K562 (cell line): ENCODE results near the gene SUMO3. TPM values are rescaled to one million over a fixed set of nuclear protein-coding genes. Genes with fewer than 3 reads are reported as not detected.
A peak's percentile ranks its signal among the peaks of the same experiment; 100 is the strongest.

Source experiments
- ATAC-seq: fragments of 200-7000 bp; cut with Tn5 transposase; 3 replicates; pipeline ENCODE4 v1.9.1; 2020; ENCODE audit warnings: moderate library complexity
- BruUV-seq: library from RNA; stranded (reverse); fragments of 400-500 nt; replicated peaks from 2 replicates; lab custom pipeline; 2021; lab: Mats Ljungman, UMichigan
- CTCF ChIA-PET: fragments of 300-600 bp; formaldehyde crosslinking; extraction: SDS; loops from one replicate; lab custom pipeline; 2021; ENCODE audit warnings: low intra/inter-chr PET ratio; lab: Yijun Ruan, JAX
- POLR2A ChIA-PET: fragments of 300-600, 350-650 bp; sonication (Branson Sonifier 250); formaldehyde crosslinking; extraction: SDS; loops from one replicate; lab custom pipeline; 2021; ENCODE audit warnings: antibody characterized with exemption, inconsistent platforms; lab: Yijun Ruan, JAX
- DNase-seq, 4 experiments: peaks; one replicate each; pipeline versions ENCODE4 v3.0.0 to v3.0.0-alpha.2; 2011 to 2018; ENCODE audit warnings: low spot score in 3 of 4, mixed read lengths in 3 of 4; ENCODE audit errors: extremely low read depth in 1 of 4
- FAIRE-seq: peaks from 2 replicates; lab custom pipeline; 2011; peaks lifted over from hg19 to GRCh38; lab: Jason Lieb, UNC
- H2AFZ ChIP-seq: 2 replicates; pipeline ENCODE4 v1.6.0; 2011; ENCODE audit warnings: low read depth, low read length, control low read depth, inconsistent platforms
- H3K27ac ChIP-seq: fragments of 200-600 bp; 3 replicates; pipeline ENCODE4 v1.8.0; 2011; ENCODE audit warnings: low read depth, mild to moderate bottlenecking, control low read depth, inconsistent platforms, low read length, moderate library complexity, mixed read lengths; ENCODE audit errors: extremely low read depth
- H3K27me3 ChIP-seq, 2 experiments: fragments of 300-600 bp in 1 of 2; 2 replicates in 1 of 2; 3 replicates in 1 of 2; pipeline versions ENCODE4 v1.6.0 to v1.8.0; 2011; ENCODE audit warnings: inconsistent platforms in 2 of 2, low read length in 2 of 2, mild to moderate bottlenecking in 1 of 2, mixed read lengths in 1 of 2, moderate library complexity in 1 of 2; ENCODE audit not compliant: control insufficient read depth in 2 of 2, insufficient read depth in 2 of 2
- H3K36me3 ChIP-seq: fragments of 300-600 bp; 3 replicates; pipeline ENCODE4 v1.8.0; 2011; ENCODE audit warnings: mild to moderate bottlenecking, low read length, inconsistent platforms; ENCODE audit not compliant: control insufficient read depth, insufficient read depth
- H3K4me1 ChIP-seq, 2 experiments: fragments of 200-600 bp in 1 of 2; replicated peaks in 1 of 2; 2 replicates in 1 of 2; 3 replicates in 1 of 2; pipeline versions ENCODE4 v1.5.1 to v1.8.0; 2011; ENCODE audit warnings: inconsistent platforms in 2 of 2, low read length in 2 of 2, mild to moderate bottlenecking in 1 of 2, mixed read lengths in 1 of 2, moderate library complexity in 1 of 2; ENCODE audit not compliant: control insufficient read depth in 2 of 2, insufficient read depth in 2 of 2
- H3K4me2 ChIP-seq: 2 replicates; pipeline ENCODE4 v1.6.1; 2011; ENCODE audit warnings: low read length, control low read depth, inconsistent platforms, mixed read lengths; ENCODE audit not compliant: insufficient read depth
- H3K4me3 ChIP-seq: fragments of 200-600 bp; sonication (generic), shearing (Covaris generic); 2 replicates; pipeline ENCODE4 v1.5.1; 2016; ENCODE audit warnings: control low read depth, inconsistent platforms
- H3K79me2 ChIP-seq: fragments of 200-600 bp; 3 replicates; pipeline ENCODE4 v1.8.0; 2011; ENCODE audit warnings: low read length, inconsistent platforms; ENCODE audit not compliant: control insufficient read depth, insufficient read depth
- H3K9ac ChIP-seq, 2 experiments: 2 replicates each; pipeline versions ENCODE4 v1.6.0 to v1.6.1; 2011; ENCODE audit warnings: low read depth in 2 of 2, low read length in 2 of 2, control low read depth in 1 of 2, inconsistent platforms in 1 of 2, mild to moderate bottlenecking in 1 of 2, mixed read lengths in 1 of 2; ENCODE audit not compliant: insufficient read depth in 1 of 2
- H3K9me1 ChIP-seq: one replicate; pipeline ENCODE4 v1.6.0; 2011; ENCODE audit warnings: inconsistent platforms, mild to moderate bottlenecking, low read length, moderate library complexity; ENCODE audit not compliant: control insufficient read depth, insufficient read depth
- H3K9me3 ChIP-seq: replicated peaks from 2 replicates; pipeline ENCODE4 v1.5.1; 2011; ENCODE audit warnings: low read depth, low read length, inconsistent platforms; ENCODE audit not compliant: control insufficient read depth, insufficient read depth
- H4K20me1 ChIP-seq: replicated peaks from 2 replicates; pipeline ENCODE4 v1.6.1; 2011; ENCODE audit warnings: low read length, inconsistent platforms, mixed read lengths; ENCODE audit not compliant: control insufficient read depth, insufficient read depth
- PCBP2 ChIP-seq: fragments of 200-400 bp; formaldehyde crosslinking; IDR thresholded peaks from 2 replicates; pipeline ENCODE4 v1.6.1; 2018; ENCODE audit warnings: low read length, low read depth, mild to moderate bottlenecking, moderate library complexity; ENCODE audit not compliant: poor library complexity, severe bottlenecking
- POLR2G ChIP-seq: fragments of 200-400 bp; formaldehyde crosslinking; IDR thresholded peaks from 2 replicates; pipeline ENCODE4 v1.6.1; 2017; ENCODE audit warnings: low read depth, mild to moderate bottlenecking, antibody characterized with exemption, low read length, moderate library complexity
- RBFOX2 ChIP-seq: fragments of 200-400 bp; formaldehyde crosslinking; IDR thresholded peaks from 2 replicates; pipeline ENCODE4 v1.6.1; 2017; ENCODE audit warnings: low read depth, mild to moderate bottlenecking, low read length, moderate library complexity
- SNRNP70 ChIP-seq: fragments of 200-400 bp; formaldehyde crosslinking; optimal IDR thresholded peaks from 2 replicates; pipeline ENCODE3; 2017; ENCODE audit warnings: low read depth, low read length
- ZNF174 ChIP-seq: fragments of 250-450 bp; sonication (Bioruptor Pico); IDR thresholded peaks from 2 replicates; pipeline ENCODE4 v1.4.0; 2020; ENCODE audit warnings: mild to moderate bottlenecking
- ZNF224 ChIP-seq: sonication (generic); formaldehyde crosslinking; IDR thresholded peaks from 2 replicates; pipeline ENCODE4 v1.8.0; 2022; ENCODE audit warnings: mild to moderate bottlenecking, missing genetic modification reagents
- WGBS: fragments of 100-300 bp; shearing (Covaris generic); methylation state at CpG from one replicate; pipeline ENCODE4 v1.1.6; 2016; ENCODE audit warnings: low coverage, mixed read lengths; ENCODE audit not compliant: insufficient coverage; ENCODE audit errors: missing lambda C conversion rate; 5-methylcytosine and 5-hydroxymethylcytosine counted together
- in situ Hi-C: fragments of 300-500 bp; cut with MboI; formaldehyde crosslinking; loops from 4 replicates; pipeline ENCODE4 v1.15.0; 2018; ENCODE audit warnings: inconsistent platforms, mixed read lengths
- intact Hi-C: fragments of 100-400 bp; cut with micrococcal nuclease; formaldehyde crosslinking; loops from 2 replicates; pipeline ENCODE4 v1.14.2; 2022
- polyA plus RNA-seq, 8 experiments: library from polyadenylated mRNA; depleted of rRNA in 4 of 8; stranded (reverse) in 5 of 8; unstranded in 3 of 8; fragments of >200 nt; fragmentation: Nextera tagmentation in 2 of 8; fragmentation: Illumina TruSeq in 1 of 8; extraction: Ambion mirVana in 2 of 8; extraction: Trizol in 1 of 8; gene quantifications; 2 replicates each; pipeline versions ENCODE4 v1.2.1 to v1.2.3, GENCODE V29; 2011 to 2014; ENCODE audit warnings: inconsistent platforms in 1 of 8, missing spikeins in 1 of 8
- total RNA-seq, 7 experiments: library from RNA; depleted of rRNA in 6 of 7; stranded (reverse); fragments of >200 nt in 6 of 7; fragmentation: Illumina TruSeq in 2 of 7; extraction: Trizol in 2 of 7; gene quantifications; 2 replicates each; pipeline versions ENCODE4 v1.2.1 to v1.2.3, GENCODE V29; 2011 to 2021; ENCODE audit warnings: low replicate concordance in 1 of 7
- TF ChIP-seq, protein P1 (sequence below): fragments of 450-650 bp; formaldehyde crosslinking; IDR thresholded peaks from 2 replicates; pipeline ENCODE4 v1.4.0; 2022; ENCODE audit warnings: missing genetic modification characterization

Gene SUMO3
- total and polyA plus RNA-seq, 9 of the 15 experiments (the other 6 are each of a cell fraction or from before 2014, with no cell fraction given), result 13.9 to 143 (median 113) TPM

DNA sequence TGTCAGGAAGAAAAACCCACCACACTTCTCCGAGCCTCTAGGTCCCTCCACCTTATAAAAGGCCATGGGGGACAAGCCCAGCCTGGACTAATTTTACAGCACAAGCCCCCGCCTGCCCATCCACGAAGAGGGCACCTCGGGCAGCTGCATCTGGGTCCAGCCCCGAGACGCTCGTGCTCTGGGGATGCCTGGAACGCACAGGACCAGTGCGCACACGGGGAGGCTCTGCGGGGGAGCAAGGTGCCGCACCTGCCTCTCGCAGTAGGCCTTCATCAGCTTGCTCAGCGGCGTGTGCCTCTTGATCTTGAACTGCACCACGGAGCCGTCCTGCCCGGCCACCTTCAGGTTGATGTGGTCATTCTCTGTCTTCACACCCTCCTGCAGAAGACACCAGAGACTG lies 4.1 kb downstream of the SUMO3 start:
- intact Hi-C loops (no loop called here), in situ Hi-C loops (no loop called here)
- ATAC-seq, result no peak
- no peak for FAIRE-seq
- Histone ChIP-seq H3K4me2 (no peak overlapping the region), H3K79me2 (peaks cover 76% of the 10 kb centered on the region), H3K4me3 (no peak overlapping the region), H3K36me3 (peaks cover 55% of the 10 kb centered on the region; the same call in 2 of the 3 replicates), H2AFZ (no peak overlapping the region), H3K9ac (peak overlapping the region in 1 of 2 experiments; percentile 73; a peak in 2 of 4 replicates), H3K27me3 (no peaks in the 10 kb centered on the region), H3K4me1 (peaks cover 0 to 57% of the 10 kb centered on the region in 2 experiments; a peak in 4 of 5 replicates), H4K20me1 (peaks cover 25% of the 10 kb centered on the region; the same call in 1 of the 2 replicates), H3K27ac (no peak overlapping the region), H3K9me1 (peaks cover 15% of the 10 kb centered on the region), H3K9me3 (no peaks in the 10 kb centered on the region)
- 96% methylated on average over 15 of the region's 18 CpGs for WGBS
- TF ChIP-seq PCBP2 (no peak), POLR2G (peak; percentile 37; the same call in 1 of the 2 replicates), SNRNP70 (no peak), ZNF174 (CRISPR knock-in tag) (no peak)
- ChIA-PET POLR2A (interaction anchor here (2.0 to 2.5 kb wide), 2 partner anchors 10 to 11 kb away, joined by 10 to 33 read pairs; partner anchors contain the start of gene UBE2G2), CTCF (no interaction called here)
- no TSS peak for BruUV-seq
- DNase-seq, result no peak

DNA sequence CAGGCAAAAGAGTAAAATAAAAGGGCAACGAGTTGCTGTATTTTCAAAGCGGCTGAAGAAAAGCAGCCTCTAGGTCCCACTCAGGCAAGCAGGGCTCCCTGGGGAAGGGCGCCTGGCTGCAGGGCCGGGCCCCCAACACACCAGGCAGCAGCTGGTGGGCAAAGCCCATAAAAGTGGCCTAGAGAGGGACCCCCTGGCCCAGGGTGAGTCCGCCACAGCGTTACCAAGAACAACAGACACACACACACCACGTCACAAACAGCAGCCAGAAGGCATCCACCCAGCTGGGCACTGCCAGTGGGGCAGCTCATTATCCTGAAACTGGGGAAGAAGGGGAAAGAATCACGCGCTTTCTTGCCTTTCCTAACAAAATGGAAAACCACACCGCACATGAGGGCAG lies 4.7 kb downstream of the SUMO3 start:
- no peak for DNase-seq
- Histone ChIP-seq H3K9ac (peak overlapping the region in 1 of 2 experiments; percentile 19; a peak in 1 of 4 replicates), H3K27me3 (no peaks in the 10 kb centered on the region), H3K79me2 (peaks cover 71% of the 10 kb centered on the region), H3K4me1 (peaks cover 0 to 51% of the 10 kb centered on the region in 2 experiments; a peak in 3 of 5 replicates)
- CTCF ChIA-PET, result no interaction called here
- intact Hi-C loops, result no loop called here
- POLR2A ChIA-PET, result interaction anchor here (0.9 to 2.0 kb wide), 3 partner anchors 10 to 121 kb away, joined by 3 to 10 read pairs (median 4); partner anchors contain the start of gene PTTG1IP
- TF ChIP-seq ZNF224 (CRISPR knock-in tag), result no peak
- TF ChIP-seq, protein P1, sequence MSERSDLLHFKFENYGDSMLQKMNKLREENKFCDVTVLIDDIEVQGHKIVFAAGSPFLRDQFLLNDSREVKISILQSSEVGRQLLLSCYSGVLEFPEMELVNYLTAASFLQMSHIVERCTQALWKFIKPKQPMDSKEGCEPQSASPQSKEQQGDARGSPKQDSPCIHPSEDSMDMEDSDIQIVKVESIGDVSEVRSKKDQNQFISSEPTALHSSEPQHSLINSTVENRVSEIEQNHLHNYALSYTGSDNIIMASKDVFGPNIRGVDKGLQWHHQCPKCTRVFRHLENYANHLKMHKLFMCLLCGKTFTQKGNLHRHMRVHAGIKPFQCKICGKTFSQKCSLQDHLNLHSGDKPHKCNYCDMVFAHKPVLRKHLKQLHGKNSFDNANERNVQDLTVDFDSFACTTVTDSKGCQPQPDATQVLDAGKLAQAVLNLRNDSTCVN (CRISPR knock-in tag), result no peak
- peak; percentile 54 for TF ChIP-seq RBFOX2
- TF ChIP-seq, all 486 proteins: peak for 1
- Histone ChIP-seq H2AFZ (no peak overlapping the region), H4K20me1 (peaks cover 25% of the 10 kb centered on the region; the same call in 1 of the 2 replicates), H3K36me3 (peaks cover 59% of the 10 kb centered on the region; the same call in 2 of the 3 replicates), H3K4me3 (no peak overlapping the region), H3K9me1 (peaks cover 15% of the 10 kb centered on the region), H3K27ac (no peak overlapping the region), H3K9me3 (no peaks in the 10 kb centered on the region), H3K4me2 (no peak overlapping the region)
- BruUV-seq, result no TSS peak
- WGBS, result 88% methylated on average over 10 of the region's 10 CpGs
- ATAC-seq (no peak), FAIRE-seq (no peak)
- in situ Hi-C loops, result no loop called here
